ENCODE measurements around the gene KLKB1. TPM values are rescaled to one million over a fixed set of nuclear protein-coding genes. Genes with fewer than 3 reads are reported as not detected.

Gene KLKB1
- total RNA-seq (0.44 and 0.73 TPM in 2 replicates), polyA plus RNA-seq (1.0 and 1.3 TPM in 2 replicates), polyA minus RNA-seq (0.50 TPM in 1 of 2 replicates, not detected in the other)
- total RNA-seq (2013) = 0.42 TPM

GRCh38 chr4:186227221-186227620, at the start of gene KLKB1:
TSS of gene KLKB1 (plus strand) at chr4:186227507. CDS start at chr4:186228196, 689 bp downstream.
- no peak within 1 kb of the TSS for H3K4me3 Mint-ChIP-seq
- no peak for ATAC-seq (ENCODE audit: low read depth)
- H3K27me3 Mint-ChIP-seq = peaks cover 8% of the 10 kb centered on the region
- TF ChIP-seq EZH2 (IDR thresholded peaks at IDR 0.05; ENCODE audit: borderline replicate concordance, insufficient read depth, low read depth, low read length, poor library complexity, severe bottlenecking) = no peak
- TF ChIP-seq CTCF (IDR thresholded peaks at IDR 0.05) = no peak
- Histone ChIP-seq H3K27ac (ENCODE audit: low read length in 2 of 2) (no peak within 1 kb of the TSS), H4K20me1 (ENCODE audit: control insufficient read depth, insufficient read depth, low read length, poor library complexity, severe bottlenecking) (no peaks in the 10 kb centered on the region), H3K4me1 (ENCODE audit: control insufficient read depth in 2 of 2, insufficient read depth in 2 of 2, low read length in 2 of 2) (no peaks in the 10 kb centered on the region), H3K9me3 (ENCODE audit: control extremely low read depth in 1 of 3, control insufficient read depth in 2 of 3, insufficient read depth in 1 of 3, low read length in 2 of 3) (peaks cover 3 to 22% (median 9%) of the 10 kb centered on the region in 3 donors), H3K27me3 (replicated peaks in 1 of 4; ENCODE audit: control extremely low read depth in 1 of 4, control insufficient read depth in 3 of 4, insufficient read depth in 4 of 4, low read length in 3 of 4) (no peaks in the 10 kb centered on the region), H3K4me3 (ENCODE audit: control extremely low read depth in 1 of 5, extremely low read depth in 1 of 5, insufficient read depth in 1 of 5, low read depth in 2 of 5, low read length in 4 of 5) (no peak within 1 kb of the TSS), H3K9ac (ENCODE audit: low read length) (no peak within 1 kb of the TSS), H2AFZ (ENCODE audit: insufficient read depth, low read depth, low read length, poor library complexity, severe bottlenecking) (no peak within 1 kb of the TSS), H3K4me2 (replicated peaks; ENCODE audit: low read depth, low read length, poor library complexity, severe bottlenecking) (no peak within 1 kb of the TSS), H3K36me3 (replicated peaks in 1 of 2; ENCODE audit: control extremely low read depth in 1 of 2, control insufficient read depth in 1 of 2, extremely low read depth in 1 of 2, insufficient read depth in 2 of 2, low read length in 1 of 2) (no peaks in the 10 kb centered on the region), H3K79me2 (ENCODE audit: control insufficient read depth, insufficient read depth, low read length) (no peaks in the 10 kb centered on the region)
- H3K9me3 Mint-ChIP-seq (ENCODE audit: insufficient read depth) = peaks cover 9% of the 10 kb centered on the region
- WGBS (ENCODE audit: insufficient coverage) = no CpG with 5 or more reads among the region's 5 CpGs
- no peak within 1 kb of the TSS for H3K27ac Mint-ChIP-seq
- CTCF ChIA-PET = no interaction called here
- H3K4me1 Mint-ChIP-seq = no peaks in the 10 kb centered on the region
- intact Hi-C loops (cut with micrococcal nuclease) = no loop called here
- POLR2A ChIA-PET = no interaction called here
- no peak for DNase-seq

- H2AFZ ChIP-seq (ENCODE audit: insufficient read depth, low read depth, low read length, poor library complexity, severe bottlenecking) = no peak overlapping the region
- Mint-ChIP-seq H3K4me1 (peaks cover 22% of the 10 kb centered on the region), H3K4me3 (no peak overlapping the region), H3K9me3 (ENCODE audit: insufficient read depth) (no peaks in the 10 kb centered on the region), H3K27ac (no peak overlapping the region), H3K27me3 (peaks cover 17% of the 10 kb centered on the region)
- H3K4me2 ChIP-seq (replicated peaks; ENCODE audit: low read depth, low read length, poor library complexity, severe bottlenecking) = no peak overlapping the region
- H3K9me3 ChIP-seq (ENCODE audit: control extremely low read depth in 1 of 3, control insufficient read depth in 2 of 3, insufficient read depth in 1 of 3, low read length in 2 of 3) = no peaks in the 10 kb centered on the region
- TF ChIP-seq EZH2 (IDR thresholded peaks at IDR 0.05; ENCODE audit: borderline replicate concordance, insufficient read depth, low read depth, low read length, poor library complexity, severe bottlenecking) (no peak), CTCF (IDR thresholded peaks at IDR 0.05) (no peak)
- WGBS (ENCODE audit: insufficient coverage) = no CpG with 5 or more reads among the region's 3 CpGs
- POLR2A ChIA-PET = interaction anchor here (0.7 kb wide), 1 partner anchor 119 kb away, joined by 4 read pairs; no protein-coding TSS in a partner anchor
- CTCF ChIA-PET = interaction anchor here (1.0 kb wide), 1 partner anchor 18 kb away, joined by 3 read pairs; no protein-coding TSS in a partner anchor
- H3K79me2 ChIP-seq (ENCODE audit: control insufficient read depth, insufficient read depth, low read length) = no peaks in the 10 kb centered on the region
- no peaks in the 10 kb centered on the region for H3K36me3 ChIP-seq (replicated peaks in 1 of 2; ENCODE audit: control extremely low read depth in 1 of 2, control insufficient read depth in 1 of 2, extremely low read depth in 1 of 2, insufficient read depth in 2 of 2, low read length in 1 of 2)
- ATAC-seq (ENCODE audit: low read depth) (no peak), DNase-seq (no peak)
- H4K20me1 ChIP-seq (ENCODE audit: control insufficient read depth, insufficient read depth, low read length, poor library complexity, severe bottlenecking) = no peaks in the 10 kb centered on the region
- no peak overlapping the region for H3K27ac ChIP-seq (ENCODE audit: low read length in 2 of 2)
- peaks cover 0 to 6% (median 0%) of the 10 kb centered on the region in 4 experiments for H3K27me3 ChIP-seq (replicated peaks in 1 of 4; ENCODE audit: control extremely low read depth in 1 of 4, control insufficient read depth in 3 of 4, insufficient read depth in 4 of 4, low read length in 3 of 4)
- peaks cover 17 to 21% of the 10 kb centered on the region in 2 donors for H3K4me1 ChIP-seq (ENCODE audit: control insufficient read depth in 2 of 2, insufficient read depth in 2 of 2, low read length in 2 of 2)
- no peak overlapping the region for H3K4me3 ChIP-seq (ENCODE audit: control extremely low read depth in 1 of 5, extremely low read depth in 1 of 5, insufficient read depth in 1 of 5, low read depth in 2 of 5, low read length in 4 of 5)
- intact Hi-C loops (cut with micrococcal nuclease) = no loop called here
- H3K9ac ChIP-seq (ENCODE audit: low read length) = no peak overlapping the region
Measured at GRCh38 chr4:186188107-186188506, 39.2 kb upstream of the KLKB1 start.

All from B cell (primary cell).